Thyroid gland (tissue), 4 donors: ENCODE measurements around the gene DYNLT3. TPM values are rescaled to one million over a fixed set of nuclear protein-coding genes. Genes with fewer than 3 reads are reported as not detected.

Experiments
- DNase-seq, 2 donors: peaks; one replicate each; pipeline ENCODE4 v3.0.0-alpha.2; 2019
- H3K27ac ChIP-seq, 3 donors: fragments of 200-600 bp; sonication (generic); 1 replicate in 2 of 3; 2 replicates in 1 of 3; pipeline ENCODE4 v1.5.1; 2016 to 2019; ENCODE audit warnings: mild to moderate bottlenecking in 1 of 3, moderate library complexity in 1 of 3
- H3K27me3 ChIP-seq: fragments of 200-600 bp; sonication (generic); one replicate; pipeline ENCODE4 v1.5.1; 2019
- H3K36me3 ChIP-seq, 2 donors: fragments of 200-600 bp; sonication (generic); one replicate each; pipeline ENCODE4 v1.5.1; 2016 to 2019
- H3K4me1 ChIP-seq, 2 donors: fragments of 200-600 bp; sonication (generic); one replicate each; pipeline ENCODE4 v1.5.1; 2017 to 2019
- H3K4me3 ChIP-seq, 3 donors: fragments of 200-600 bp; sonication (generic); replicated peaks in 1 of 3; 1 replicate in 2 of 3; 2 replicates in 1 of 3; pipeline ENCODE4 v1.5.1; 2016; ENCODE audit warnings: mild to moderate bottlenecking in 1 of 3
- H3K9me3 ChIP-seq: fragments of 200-600 bp; sonication (generic); one replicate; pipeline ENCODE4 v1.5.1; 2017
- CTCF ChIP-seq, 6 experiments: fragments of 200-600 bp in 3 of 6; fragments of 450-650 bp in 3 of 6; sonication (generic) in 3 of 6; IDR thresholded peaks; one replicate each; pipeline ENCODE4 v1.5.1; 2016 to 2019; ENCODE audit warnings: antibody characterized with exemption in 6 of 6, mild to moderate bottlenecking in 2 of 6, inconsistent platforms in 1 of 6, moderate library complexity in 1 of 6
- POLR2A ChIP-seq, 2 donors: fragments of 450-650 bp; IDR thresholded peaks; one replicate each; pipeline ENCODE4 v1.6.1; 2017; ENCODE audit warnings: antibody characterized with exemption in 2 of 2, mild to moderate bottlenecking in 2 of 2, moderate library complexity in 1 of 2
- WGBS, 2 donors: methylation state at CpG; one replicate each; pipeline ENCODE4 v1.1.5; 2017; 5-methylcytosine and 5-hydroxymethylcytosine counted together
- intact Hi-C: fragments of 100-400 bp; cut with DNase I; formaldehyde crosslinking; loops from one replicate; pipeline ENCODE4 v1.15.1; 2023
- total RNA-seq, 4 donors: library from RNA; depleted of rRNA; stranded (reverse); fragments of >200 nt; gene quantifications; one replicate each; pipeline ENCODE4 v1.2.3, GENCODE V29; 2016

DYNLT3 gene
- total RNA-seq, 4 donors from 2014 or later = 23.7 to 42.7 (median 32.5) TPM

- H3K4me3 ChIP-seq = peak overlapping the region; percentile 14 to 60 (median 47)
- no peak for DNase-seq
- intact Hi-C loops = no loop called here
- no peaks in the 10 kb centered on the region for H3K4me1 ChIP-seq
- H3K27me3 ChIP-seq = no peaks in the 10 kb centered on the region
- H3K36me3 ChIP-seq = no peaks in the 10 kb centered on the region
- 36 to 50% methylated on average over 1 of the region's 1 CpG for WGBS, 2 donors
- peak overlapping the region in 2 of 3 donors; percentile 87 to 88 for H3K27ac ChIP-seq
- TF ChIP-seq POLR2A (IDR thresholded peaks at IDR 0.05) (no peak), CTCF (IDR thresholded peaks at IDR 0.05) (no peak)
- no peaks in the 10 kb centered on the region for H3K9me3 ChIP-seq
Observed at GRCh38 chrX:37846558-37846933, 825 bp downstream of the DYNLT3 start.

GRCh38 chrX:37846141-37846540, 1.2 kb downstream of the DYNLT3 start:
- Histone ChIP-seq H3K4me3 (no peak overlapping the region), H3K9me3 (no peaks in the 10 kb centered on the region), H3K4me1 (no peaks in the 10 kb centered on the region), H3K36me3 (no peaks in the 10 kb centered on the region), H3K27me3 (no peaks in the 10 kb centered on the region), H3K27ac (peak overlapping the region in 1 of 3 donors; percentile 87)
- 80 to 91% methylated on average over 3 of the region's 3 CpGs for WGBS, 2 donors
- no peak for DNase-seq
- intact Hi-C loops = no loop called here
- TF ChIP-seq CTCF (IDR thresholded peaks at IDR 0.05) (no peak), POLR2A (IDR thresholded peaks at IDR 0.05) (no peak)

- no peak for TF ChIP-seq CTCF (IDR thresholded peaks at IDR 0.05)
- no peak for TF ChIP-seq POLR2A (IDR thresholded peaks at IDR 0.05)
- no peaks in the 10 kb centered on the region for H3K4me1 ChIP-seq
- H3K9me3 ChIP-seq = no peaks in the 10 kb centered on the region
- intact Hi-C loops = no loop called here
- H3K36me3 ChIP-seq = no peaks in the 10 kb centered on the region
- H3K27ac ChIP-seq = no peak overlapping the region
- DNase-seq = no peak
- H3K27me3 ChIP-seq = no peaks in the 10 kb centered on the region
- no peak overlapping the region for H3K4me3 ChIP-seq
Observed at GRCh38 chrX:37844622-37845021, 2.7 kb downstream of the DYNLT3 start.

- Histone ChIP-seq H3K36me3 (no peaks in the 10 kb centered on the region), H3K27ac (no peak overlapping the region), H3K27me3 (no peaks in the 10 kb centered on the region), H3K4me3 (no peak overlapping the region), H3K4me1 (no peaks in the 10 kb centered on the region), H3K9me3 (no peaks in the 10 kb centered on the region)
- 91 to 95% methylated on average over 3 of the region's 3 CpGs for WGBS, 2 donors
- no peak for DNase-seq
- TF ChIP-seq POLR2A (IDR thresholded peaks at IDR 0.05) (no peak), CTCF (IDR thresholded peaks at IDR 0.05) (no peak)
- intact Hi-C loops = no loop called here
Observed at GRCh38 chrX:37840931-37841330, 6.4 kb downstream of the DYNLT3 start.

GRCh38 chrX:37834937-37835336, 12.4 kb downstream of the DYNLT3 start:
- DNase-seq = no peak
- intact Hi-C loops = no loop called here
- no peak for TF ChIP-seq CTCF (IDR thresholded peaks at IDR 0.05)
- TF ChIP-seq POLR2A (IDR thresholded peaks at IDR 0.05) = no peak
- H3K36me3 ChIP-seq = no peaks in the 10 kb centered on the region
- no peak overlapping the region for H3K4me3 ChIP-seq
- H3K27me3 ChIP-seq = no peaks in the 10 kb centered on the region
- no peak overlapping the region for H3K27ac ChIP-seq
- WGBS, 2 donors = 84 to 89% methylated on average over 4 of the region's 4 CpGs
- no peaks in the 10 kb centered on the region for H3K4me1 ChIP-seq
- no peaks in the 10 kb centered on the region for H3K9me3 ChIP-seq
